Measurements from ENCODE around the gene HTATSF1. TPM values are rescaled to one million over a fixed set of nuclear protein-coding genes. Genes with fewer than 3 reads are reported as not detected.

Gene HTATSF1
- 41.7 to 44.0 TPM (median 43.3 TPM) in 3 replicates for total RNA-seq

GRCh38 chrX:136497556-136498052 is at the start of gene HTATSF1:
TSS of gene HTATSF1 (plus strand) at chrX:136497592. CDS start at chrX:136497685, 93 bp downstream.
- Mint-ChIP-seq H3K4me1 (peaks cover 8% of the 10 kb centered on the region), H3K27ac (peak within 1 kb of the TSS; percentile 99), H3K36me3 (peaks cover 4% of the 10 kb centered on the region), H3K27me3 (ENCODE audit: low read depth) (peaks cover 3% of the 10 kb centered on the region), H3K9me3 (peaks cover 12% of the 10 kb centered on the region), H3K4me3 (peak within 1 kb of the TSS; percentile 92)
- TF ChIP-seq CTCF (IDR thresholded peaks at IDR 0.05; ENCODE audit: unreplicated experiment), result no peak
- no peak for DNase-seq (ENCODE audit: low spot score in 2 of 2, unreplicated experiment in 2 of 2)

GRCh38 chrX:136447968-136448367 is 49.4 kb upstream of the HTATSF1 start:
- no peak for DNase-seq (ENCODE audit: low spot score in 2 of 2, unreplicated experiment in 2 of 2)
- TF ChIP-seq CTCF (IDR thresholded peaks at IDR 0.05; ENCODE audit: unreplicated experiment), result no peak
- no peaks in the 10 kb centered on the region for H3K4me1 Mint-ChIP-seq
- no peak overlapping the region for H3K27ac Mint-ChIP-seq
- H3K27me3 Mint-ChIP-seq (ENCODE audit: low read depth), result no peaks in the 10 kb centered on the region
- H3K36me3 Mint-ChIP-seq, result no peaks in the 10 kb centered on the region
- H3K4me3 Mint-ChIP-seq, result no peak overlapping the region
- H3K9me3 Mint-ChIP-seq, result peaks cover 12% of the 10 kb centered on the region

GRCh38 chrX:136450050-136450830 is 47.2 kb upstream of the HTATSF1 start:
- H3K36me3 Mint-ChIP-seq, result no peaks in the 10 kb centered on the region
- no peaks in the 10 kb centered on the region for H3K27me3 Mint-ChIP-seq (ENCODE audit: low read depth)
- TF ChIP-seq CTCF (IDR thresholded peaks at IDR 0.05; ENCODE audit: unreplicated experiment), result no peak
- no peaks in the 10 kb centered on the region for H3K4me1 Mint-ChIP-seq
- no peak overlapping the region for H3K27ac Mint-ChIP-seq
- peaks cover 12% of the 10 kb centered on the region for H3K9me3 Mint-ChIP-seq
- H3K4me3 Mint-ChIP-seq, result no peak overlapping the region
- DNase-seq (ENCODE audit: low spot score in 2 of 2, unreplicated experiment in 2 of 2), result no peak

- Mint-ChIP-seq H3K4me1 (no peaks in the 10 kb centered on the region), H3K4me3 (no peak overlapping the region), H3K27ac (no peak overlapping the region), H3K27me3 (ENCODE audit: low read depth) (no peaks in the 10 kb centered on the region), H3K36me3 (no peaks in the 10 kb centered on the region), H3K9me3 (peaks cover 8% of the 10 kb centered on the region)
- no peak for DNase-seq (ENCODE audit: low spot score in 2 of 2, unreplicated experiment in 2 of 2)
- TF ChIP-seq CTCF (IDR thresholded peaks at IDR 0.05; ENCODE audit: unreplicated experiment), result no peak
These were observed 44.8 kb upstream of the HTATSF1 start for GRCh38 chrX:136452614-136453013.

GRCh38 chrX:136453114-136453513 is 44.3 kb upstream of the HTATSF1 start:
- Mint-ChIP-seq H3K36me3 (no peaks in the 10 kb centered on the region), H3K27me3 (ENCODE audit: low read depth) (no peaks in the 10 kb centered on the region), H3K9me3 (peaks cover 8% of the 10 kb centered on the region), H3K4me1 (no peaks in the 10 kb centered on the region), H3K27ac (no peak overlapping the region), H3K4me3 (no peak overlapping the region)
- no peak for DNase-seq (ENCODE audit: low spot score in 2 of 2, unreplicated experiment in 2 of 2)
- no peak for TF ChIP-seq CTCF (IDR thresholded peaks at IDR 0.05; ENCODE audit: unreplicated experiment)

Data from mesothelial cell of epicardium (in vitro differentiated cells).